GM13976 (cell line): ENCODE data around the gene GNA14.
"Not testable (repeated sequence)": the region's sequence is repeated elsewhere in the genome, so short reads cannot be mapped to it uniquely, and the experiment has no call there.

Experiments
- DNase-seq: peaks from one replicate; pipeline ENCODE4 v3.0.0; 2012; ENCODE audit warnings: low spot score
- in situ Hi-C: fragments of 300-500 bp; cut with MboI; formaldehyde crosslinking; loops from one replicate; pipeline ENCODE4 v1.12.0; 2022; ENCODE audit warnings: low sequenced_read_pairs, mixed read lengths, inconsistent platforms; ENCODE audit not compliant: unreplicated experiment
- TF ChIP-seq, protein P1 (sequence below): IDR thresholded peaks from 2 replicates; pipeline ENCODE4 v1.5.1; 2012; ENCODE audit warnings: borderline replicate concordance, mild to moderate bottlenecking; ENCODE audit not compliant: insufficient read depth; ENCODE audit errors: extremely low read depth, missing control alignments, control extremely low read depth

GNA14 gene

DNA sequence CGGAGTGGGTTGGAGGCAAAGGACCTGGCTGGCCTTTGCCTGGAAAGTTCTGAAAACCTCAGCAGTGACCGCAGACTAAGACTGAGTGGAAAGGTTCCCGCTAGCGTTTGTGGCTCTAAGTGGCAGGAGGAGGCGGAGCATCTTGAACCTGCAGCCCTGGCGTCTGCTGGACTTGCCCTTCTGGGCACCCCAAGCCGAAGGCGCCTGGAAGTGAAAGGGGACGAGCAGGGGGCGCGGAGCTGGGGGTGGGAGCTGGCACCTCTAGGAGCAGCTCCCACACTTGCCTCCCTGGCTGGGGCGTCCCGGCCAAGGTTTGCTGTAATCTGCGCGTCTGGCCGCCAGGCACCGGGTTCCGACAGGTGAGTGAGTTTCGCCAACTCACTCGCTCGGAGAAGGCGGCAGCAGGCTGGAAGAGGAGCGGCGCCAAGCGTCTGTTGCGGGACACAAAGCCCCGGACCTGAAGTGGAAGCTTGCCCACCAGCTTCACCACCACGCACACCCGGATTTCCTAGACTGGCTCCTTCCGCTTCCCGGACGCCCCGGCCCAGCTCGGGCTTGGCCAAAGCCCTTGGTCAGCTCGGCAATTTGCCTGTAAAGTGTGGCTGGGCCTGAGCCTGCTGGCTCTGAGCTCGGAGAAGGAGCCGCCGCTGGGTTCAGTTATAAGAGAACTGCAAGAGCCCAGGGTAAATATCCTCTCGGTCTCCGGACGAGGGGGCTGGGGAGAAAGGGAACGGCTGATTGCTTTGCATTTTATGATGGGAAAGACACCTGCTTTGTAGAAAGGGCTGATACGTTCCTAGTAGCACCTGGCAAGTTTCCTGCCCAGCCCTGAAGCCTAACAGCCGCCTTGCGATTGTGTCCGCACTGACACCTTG, at the start of gene GNA14:
GNA14 (minus strand) TSS at position 89 of the 875 bp plus-strand sequence. CDS start 529 bp downstream, outside the sequence.
- TF ChIP-seq, protein P1, sequence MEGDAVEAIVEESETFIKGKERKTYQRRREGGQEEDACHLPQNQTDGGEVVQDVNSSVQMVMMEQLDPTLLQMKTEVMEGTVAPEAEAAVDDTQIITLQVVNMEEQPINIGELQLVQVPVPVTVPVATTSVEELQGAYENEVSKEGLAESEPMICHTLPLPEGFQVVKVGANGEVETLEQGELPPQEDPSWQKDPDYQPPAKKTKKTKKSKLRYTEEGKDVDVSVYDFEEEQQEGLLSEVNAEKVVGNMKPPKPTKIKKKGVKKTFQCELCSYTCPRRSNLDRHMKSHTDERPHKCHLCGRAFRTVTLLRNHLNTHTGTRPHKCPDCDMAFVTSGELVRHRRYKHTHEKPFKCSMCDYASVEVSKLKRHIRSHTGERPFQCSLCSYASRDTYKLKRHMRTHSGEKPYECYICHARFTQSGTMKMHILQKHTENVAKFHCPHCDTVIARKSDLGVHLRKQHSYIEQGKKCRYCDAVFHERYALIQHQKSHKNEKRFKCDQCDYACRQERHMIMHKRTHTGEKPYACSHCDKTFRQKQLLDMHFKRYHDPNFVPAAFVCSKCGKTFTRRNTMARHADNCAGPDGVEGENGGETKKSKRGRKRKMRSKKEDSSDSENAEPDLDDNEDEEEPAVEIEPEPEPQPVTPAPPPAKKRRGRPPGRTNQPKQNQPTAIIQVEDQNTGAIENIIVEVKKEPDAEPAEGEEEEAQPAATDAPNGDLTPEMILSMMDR = no peak
- in situ Hi-C loops = no loop called here
- DNase-seq = no peak

GRCh38 chr9:77697238-77697984, 49.3 kb upstream of the GNA14 start:
- no peak for DNase-seq
- TF ChIP-seq, protein P1 = no peak
- in situ Hi-C loops = no loop called here

- DNase-seq, in situ Hi-C loops: not testable (repeated sequence)
Observed at GRCh38 chr9:77690723-77691122, 42.6 kb upstream of the GNA14 start.

- in situ Hi-C loops, DNase-seq: not testable (repeated sequence)
Observed at GRCh38 chr9:77690119-77690518, 42.0 kb upstream of the GNA14 start.

DNA sequence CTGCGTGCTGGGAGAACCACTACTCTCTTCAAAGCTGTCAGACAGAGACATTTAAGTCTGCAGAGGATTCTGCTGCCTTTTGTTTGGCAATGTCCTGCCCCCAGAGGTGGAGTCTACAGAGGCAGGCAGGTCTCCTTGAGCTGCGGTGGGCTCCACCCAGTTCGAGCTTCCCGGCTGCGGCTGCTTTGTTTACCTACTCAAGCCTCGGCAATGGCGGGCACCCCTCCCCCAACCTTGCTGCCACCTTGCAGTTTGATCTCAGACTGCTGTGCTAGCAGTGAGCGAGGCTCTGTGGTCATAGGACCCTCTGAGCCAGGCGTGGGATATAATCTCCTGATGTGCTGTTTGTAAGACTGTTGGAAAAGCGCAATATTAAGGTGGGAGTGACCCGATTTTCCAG, 39.6 kb upstream of the GNA14 start:
- DNase-seq, in situ Hi-C loops: not testable (repeated sequence)

DNA sequence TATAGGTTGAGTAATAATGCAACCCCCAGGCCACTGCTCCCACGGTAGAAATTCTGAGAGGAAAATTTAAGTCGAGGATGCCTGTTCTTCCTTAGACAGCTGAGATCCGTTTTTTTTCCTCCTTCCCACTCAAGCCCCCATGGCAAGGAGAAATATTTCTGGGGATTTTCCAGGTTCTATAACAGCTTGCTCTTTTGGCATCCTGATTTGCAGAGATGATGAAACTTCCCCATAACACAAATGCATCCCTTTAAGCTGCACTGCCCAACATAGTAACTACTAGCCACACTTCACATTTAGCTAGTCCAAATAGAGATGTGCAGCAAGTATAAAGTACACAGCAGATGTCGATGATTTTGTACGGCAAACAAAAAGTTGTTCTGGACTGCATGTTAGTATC, 32.5 kb upstream of the GNA14 start:
- DNase-seq = no peak
- in situ Hi-C loops = no loop called here
- TF ChIP-seq, protein P1 = no peak

GRCh38 chr9:77679661-77680368, 31.7 kb upstream of the GNA14 start:
- in situ Hi-C loops = no loop called here
- DNase-seq = no peak
- TF ChIP-seq, protein P1 = no peak

- TF ChIP-seq, protein P1 = no peak
- no peak for DNase-seq
- in situ Hi-C loops = no loop called here
Observed at GRCh38 chr9:77679088-77679487, 31.0 kb upstream of the GNA14 start.
